Measurements from ENCODE around the gene LALBA. TPM values are rescaled to one million over a fixed set of nuclear protein-coding genes. Genes with fewer than 3 reads are reported as not detected.
"Not testable (repeated sequence)": the region's sequence is repeated elsewhere in the genome, so short reads cannot be mapped to it uniquely, and the experiment has no call there.

The LALBA gene
- total RNA-seq, 1 donor from 2014 or later, result not detected

- DNase-seq (ENCODE audit: low read depth), result no peak
- H3K36me3 ChIP-seq (ENCODE audit: control insufficient read depth, insufficient read depth, low read length), result no peaks in the 10 kb centered on the region
- H3K27me3 ChIP-seq (ENCODE audit: control insufficient read depth, insufficient read depth, low read length), result no peaks in the 10 kb centered on the region
- no peak overlapping the region for H3K4me3 ChIP-seq (ENCODE audit: low read depth, low read length)
- TF ChIP-seq CTCF (IDR thresholded peaks at IDR 0.05; ENCODE audit: insufficient read depth, low read length, poor library complexity, severe bottlenecking), result no peak
Observed at GRCh38 chr12:48580831-48581230, 11.0 kb upstream of the LALBA start.

GRCh38 chr12:48572326-48572725, 2.5 kb upstream of the LALBA start:
- no peaks in the 10 kb centered on the region for H3K27me3 ChIP-seq (ENCODE audit: control insufficient read depth, insufficient read depth, low read length)
- no peak for TF ChIP-seq CTCF (IDR thresholded peaks at IDR 0.05; ENCODE audit: insufficient read depth, low read length, poor library complexity, severe bottlenecking)
- no peak for DNase-seq (ENCODE audit: low read depth)
- no peak overlapping the region for H3K4me3 ChIP-seq (ENCODE audit: low read depth, low read length)
- no peaks in the 10 kb centered on the region for H3K36me3 ChIP-seq (ENCODE audit: control insufficient read depth, insufficient read depth, low read length)

GRCh38 chr12:48567731-48568130, 2.1 kb downstream of the LALBA start:
- TF ChIP-seq CTCF (IDR thresholded peaks at IDR 0.05; ENCODE audit: insufficient read depth, low read length, poor library complexity, severe bottlenecking), result no peak
- H3K4me3 ChIP-seq (ENCODE audit: low read depth, low read length), result no peak overlapping the region
- DNase-seq (ENCODE audit: low read depth), result no peak
- no peaks in the 10 kb centered on the region for H3K36me3 ChIP-seq (ENCODE audit: control insufficient read depth, insufficient read depth, low read length)
- no peaks in the 10 kb centered on the region for H3K27me3 ChIP-seq (ENCODE audit: control insufficient read depth, insufficient read depth, low read length)

GRCh38 chr12:48557919-48558318, 11.9 kb downstream of the LALBA start:
- DNase-seq (ENCODE audit: low read depth), result no peak
- H3K36me3 ChIP-seq (ENCODE audit: control insufficient read depth, insufficient read depth, low read length), result no peaks in the 10 kb centered on the region
- no peaks in the 10 kb centered on the region for H3K27me3 ChIP-seq (ENCODE audit: control insufficient read depth, insufficient read depth, low read length)
- no peak for TF ChIP-seq CTCF (IDR thresholded peaks at IDR 0.05; ENCODE audit: insufficient read depth, low read length, poor library complexity, severe bottlenecking)
- no peak overlapping the region for H3K4me3 ChIP-seq (ENCODE audit: low read depth, low read length)

GRCh38 chr12:48556631-48557030, 13.2 kb downstream of the LALBA start:
- TF ChIP-seq CTCF (IDR thresholded peaks at IDR 0.05; ENCODE audit: insufficient read depth, low read length, poor library complexity, severe bottlenecking), result no peak
- H3K36me3 ChIP-seq (ENCODE audit: control insufficient read depth, insufficient read depth, low read length), result no peaks in the 10 kb centered on the region
- DNase-seq (ENCODE audit: low read depth), result no peak
- H3K27me3 ChIP-seq (ENCODE audit: control insufficient read depth, insufficient read depth, low read length), result no peaks in the 10 kb centered on the region
- H3K4me3 ChIP-seq (ENCODE audit: low read depth, low read length), result no peak overlapping the region

- not testable (repeated sequence) for DNase-seq (ENCODE audit: low read depth); H3K27me3 ChIP-seq (ENCODE audit: control insufficient read depth, insufficient read depth, low read length); H3K36me3 ChIP-seq (ENCODE audit: control insufficient read depth, insufficient read depth, low read length); H3K4me3 ChIP-seq (ENCODE audit: low read depth, low read length)
Observed at GRCh38 chr12:48553666-48554343, 16.0 kb downstream of the LALBA start.

GRCh38 chr12:48551636-48552035, 18.2 kb downstream of the LALBA start:
- H3K4me3 ChIP-seq (ENCODE audit: low read depth, low read length); DNase-seq (ENCODE audit: low read depth); H3K36me3 ChIP-seq (ENCODE audit: control insufficient read depth, insufficient read depth, low read length); H3K27me3 ChIP-seq (ENCODE audit: control insufficient read depth, insufficient read depth, low read length): not testable (repeated sequence)

GRCh38 chr12:48547012-48547411, 22.8 kb downstream of the LALBA start:
- not testable (repeated sequence) for H3K4me3 ChIP-seq (ENCODE audit: low read depth, low read length); H3K36me3 ChIP-seq (ENCODE audit: control insufficient read depth, insufficient read depth, low read length); DNase-seq (ENCODE audit: low read depth); H3K27me3 ChIP-seq (ENCODE audit: control insufficient read depth, insufficient read depth, low read length)

All from kidney epithelial cell (primary cell).